ENCODE data around the gene RSL1D1. TPM values are rescaled to one million over a fixed set of nuclear protein-coding genes. Genes with fewer than 3 reads are reported as not detected.
"Not testable (repeated sequence)": the region's sequence is repeated elsewhere in the genome, so short reads cannot be mapped to it uniquely, and the experiment has no call there.

The RSL1D1 gene
- total RNA-seq, 2 donors from 2014 or later: 159 to 186 TPM

DNA sequence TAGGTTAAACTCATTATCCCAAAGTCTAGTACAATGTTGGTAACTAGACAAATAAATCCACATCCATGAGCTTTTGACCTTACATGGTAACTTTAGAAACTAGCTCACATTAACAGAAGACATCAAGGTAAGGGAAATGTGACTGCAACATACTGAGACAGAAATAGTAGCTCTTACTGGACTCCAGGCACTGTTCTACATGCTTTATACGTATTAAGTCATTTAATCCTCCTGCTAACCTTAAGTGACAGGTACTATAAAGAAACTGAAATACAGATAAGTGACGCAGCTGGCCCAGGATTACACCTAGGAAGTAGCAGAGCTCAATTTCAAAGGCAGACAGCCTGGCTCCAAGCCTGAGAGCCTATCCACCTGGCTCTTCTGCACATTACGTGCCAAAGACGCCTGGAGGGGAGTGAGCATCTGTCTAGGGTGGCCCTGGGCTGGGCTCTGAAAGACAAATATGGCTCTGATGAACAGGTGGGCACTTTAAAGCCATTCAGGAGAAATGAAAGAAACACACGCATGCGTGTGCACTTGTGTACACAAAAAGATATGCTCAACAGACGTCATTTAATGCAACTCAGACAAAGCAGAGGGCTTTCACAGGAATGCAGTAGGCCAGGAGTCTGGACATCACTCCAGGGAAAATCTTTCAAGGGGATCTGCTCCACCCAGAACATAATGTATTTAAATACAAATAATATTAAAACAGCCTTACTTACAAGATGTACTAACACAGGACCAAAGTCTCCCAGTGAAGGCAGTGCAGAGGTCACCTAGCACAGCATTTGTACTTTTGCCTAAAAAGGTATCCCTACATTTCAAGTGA lies 58.7 kb downstream of the RSL1D1 start:
- Mint-ChIP-seq H3K4me1 (peaks cover 53% of the 10 kb centered on the region), H3K27me3 (no peaks in the 10 kb centered on the region), H3K4me3 (peak overlapping the region; percentile 63), H3K36me3 (ENCODE audit: low read depth) (peaks cover 7% of the 10 kb centered on the region), H3K27ac (peak overlapping the region; percentile 99)
- ATAC-seq (no peak), DNase-seq (no peak)
- H3K9me3 ChIP-seq (ENCODE audit: control insufficient read depth, low read length, poor library complexity, severe bottlenecking): no peaks in the 10 kb centered on the region

DNA sequence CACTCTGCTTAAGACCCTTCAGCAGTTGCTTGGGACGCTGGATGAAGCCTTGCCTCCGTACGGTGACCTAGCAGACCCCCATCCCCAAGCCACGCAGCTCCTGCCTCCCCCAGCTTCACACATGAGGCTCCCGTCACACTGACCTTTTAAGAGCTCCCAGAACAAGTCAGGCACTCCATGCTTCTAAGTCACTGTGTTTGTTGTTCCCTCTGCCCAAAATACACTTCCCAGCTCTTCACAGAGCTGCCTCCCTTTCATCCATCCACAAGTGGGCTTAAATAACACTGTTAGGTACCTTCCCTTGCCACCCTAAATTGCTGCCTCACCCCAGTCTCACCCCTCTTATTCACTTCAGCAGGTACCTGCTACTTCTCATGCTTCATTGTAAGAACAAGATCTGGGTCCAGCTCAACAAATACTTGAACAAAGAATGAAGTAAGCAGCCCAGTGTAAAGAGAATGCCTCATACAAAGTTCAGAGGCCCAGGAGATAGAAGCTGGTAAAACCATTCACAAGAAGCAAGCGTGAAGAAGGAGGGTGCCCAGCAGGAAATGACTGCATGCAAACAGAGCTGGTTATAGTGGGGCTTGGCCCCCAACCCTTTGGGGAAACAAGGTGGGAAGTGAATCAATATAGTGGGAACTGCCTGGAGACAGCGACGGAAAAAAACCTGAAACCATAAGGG lies 60.1 kb downstream of the RSL1D1 start:
- peaks cover 64% of the 10 kb centered on the region for H3K4me1 Mint-ChIP-seq
- no peak overlapping the region for H3K4me3 Mint-ChIP-seq
- no peak for DNase-seq

DNA sequence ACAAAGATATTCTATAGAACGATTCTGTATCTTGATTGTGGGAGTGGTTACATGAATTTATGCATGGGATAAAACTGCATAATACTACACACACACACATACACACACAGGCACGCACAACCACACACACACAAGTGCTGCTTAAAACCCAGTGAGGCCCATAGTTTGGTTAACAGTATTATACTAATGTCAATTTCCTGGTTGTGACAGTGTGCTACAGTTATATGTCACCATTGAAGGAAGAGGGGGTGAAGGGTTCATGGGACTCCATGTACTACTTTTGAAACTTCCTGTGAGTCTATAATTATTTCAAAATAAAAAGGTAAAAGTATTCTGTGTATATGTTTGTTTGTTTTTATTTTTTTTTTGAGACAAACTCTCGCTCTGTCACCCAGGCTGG lies 62.4 kb downstream of the RSL1D1 start:
- H3K4me3 Mint-ChIP-seq: no peak overlapping the region
- peak overlapping the region; percentile 100 for H3K27ac Mint-ChIP-seq
- DNase-seq (no peak), ATAC-seq (no peak)
- peaks cover 53% of the 10 kb centered on the region for H3K4me1 Mint-ChIP-seq
- H3K36me3 Mint-ChIP-seq (ENCODE audit: low read depth): peaks cover 4% of the 10 kb centered on the region
- no peaks in the 10 kb centered on the region for H3K27me3 Mint-ChIP-seq
- H3K9me3 ChIP-seq (ENCODE audit: control insufficient read depth, low read length, poor library complexity, severe bottlenecking): no peaks in the 10 kb centered on the region

More for the DNA sequence above, 60.1 kb downstream of the RSL1D1 start:
- ATAC-seq: no peak
- no peaks in the 10 kb centered on the region for H3K9me3 ChIP-seq (ENCODE audit: control insufficient read depth, low read length, poor library complexity, severe bottlenecking)
- H3K27me3 Mint-ChIP-seq: no peaks in the 10 kb centered on the region
- peak overlapping the region; percentile 99 for H3K27ac Mint-ChIP-seq
- H3K36me3 Mint-ChIP-seq (ENCODE audit: low read depth): peaks cover 7% of the 10 kb centered on the region

DNA sequence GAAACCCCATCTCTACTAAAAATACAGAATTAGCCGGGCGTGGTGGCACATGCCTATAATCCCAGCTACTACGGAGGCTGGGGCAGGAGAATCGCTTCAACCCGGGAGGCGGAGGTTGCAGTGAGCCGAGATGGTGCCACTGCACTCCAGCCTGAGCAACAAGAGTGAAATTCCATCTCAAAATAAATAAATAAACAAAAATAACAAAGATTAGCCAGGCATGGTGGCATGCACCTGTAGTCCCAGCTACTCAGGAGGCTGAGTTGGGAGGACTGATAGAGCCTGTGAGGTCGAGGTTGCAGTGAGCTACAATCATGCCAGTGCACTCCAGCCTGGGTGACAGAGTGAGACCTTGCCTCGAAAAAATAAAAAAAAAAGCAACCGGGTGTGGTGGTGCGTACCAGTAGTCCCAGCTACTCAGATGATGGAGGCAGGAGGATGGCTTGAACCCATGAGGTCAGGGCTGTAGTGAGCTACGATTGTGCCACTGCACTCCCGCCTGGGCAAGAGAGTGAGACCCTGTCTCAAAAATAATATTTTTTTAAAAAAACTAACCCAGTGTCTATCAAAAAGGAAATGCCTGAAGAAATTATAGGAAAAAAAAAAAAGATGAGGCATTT lies 66.3 kb downstream of the RSL1D1 start:
- H3K9me3 ChIP-seq (ENCODE audit: control insufficient read depth, low read length, poor library complexity, severe bottlenecking); H3K36me3 Mint-ChIP-seq (ENCODE audit: low read depth); H3K27me3 Mint-ChIP-seq; DNase-seq; H3K4me3 Mint-ChIP-seq; ATAC-seq: not testable (repeated sequence)
- peak overlapping the region; percentile 100 for H3K27ac Mint-ChIP-seq
- peaks cover 47% of the 10 kb centered on the region for H3K4me1 Mint-ChIP-seq

DNA sequence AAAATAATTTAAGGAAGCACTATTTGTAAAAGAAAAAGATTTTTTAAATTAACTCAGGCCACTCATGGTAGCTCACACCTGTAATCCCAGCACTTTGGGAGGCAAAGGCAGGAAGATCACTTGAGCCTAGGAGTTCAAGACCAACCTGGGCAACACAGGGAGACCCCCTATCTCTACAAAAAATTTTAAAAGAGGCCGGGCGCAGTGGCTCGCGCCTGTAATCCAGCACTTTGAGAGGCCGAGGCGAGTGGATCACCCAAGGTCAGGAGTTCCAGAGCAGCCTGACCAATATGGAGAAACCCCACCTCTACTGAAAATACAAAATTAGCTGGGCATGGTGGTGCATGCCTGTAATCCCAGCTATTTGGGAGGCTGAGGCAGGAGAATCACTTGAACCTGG lies 67.0 kb downstream of the RSL1D1 start:
- H3K9me3 ChIP-seq (ENCODE audit: control insufficient read depth, low read length, poor library complexity, severe bottlenecking); DNase-seq; ATAC-seq; H3K4me3 Mint-ChIP-seq; H3K36me3 Mint-ChIP-seq (ENCODE audit: low read depth); H3K27me3 Mint-ChIP-seq: not testable (repeated sequence)
- Mint-ChIP-seq H3K4me1 (peaks cover 47% of the 10 kb centered on the region), H3K27ac (peak overlapping the region; percentile 100)

DNA sequence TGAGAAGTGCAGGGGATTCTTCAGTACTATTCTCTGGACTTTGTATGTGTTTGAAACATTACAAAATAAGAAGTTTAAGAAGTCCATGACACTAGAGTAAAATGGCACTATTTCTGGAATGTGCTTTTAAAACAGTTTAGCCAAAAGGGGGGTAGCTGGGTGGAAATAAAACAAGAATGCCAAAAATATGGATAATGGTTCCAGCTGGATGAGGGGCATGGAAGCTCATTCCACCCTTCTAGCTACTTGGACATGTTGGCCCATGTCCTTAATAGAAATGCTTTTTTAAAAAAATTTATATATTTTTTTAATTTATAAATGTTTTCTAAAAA lies 67.3 kb downstream of the RSL1D1 start:
- DNase-seq: no peak
- ATAC-seq: no peak
- no peaks in the 10 kb centered on the region for H3K9me3 ChIP-seq (ENCODE audit: control insufficient read depth, low read length, poor library complexity, severe bottlenecking)
- H3K36me3 Mint-ChIP-seq (ENCODE audit: low read depth): no peaks in the 10 kb centered on the region
- peak overlapping the region; percentile 100 for H3K27ac Mint-ChIP-seq
- peak overlapping the region; percentile 93 for H3K4me3 Mint-ChIP-seq
- peaks cover 47% of the 10 kb centered on the region for H3K4me1 Mint-ChIP-seq
- H3K27me3 Mint-ChIP-seq: no peaks in the 10 kb centered on the region

Other genes with a start within 250 kb of the RSL1D1 start
- gene SNN, start 183.1 kb downstream of the RSL1D1 start, total RNA-seq: 10 to 100 TPM; 27.8 to 89.7 TPM
- gene TXNDC11, start 108.7 kb downstream of the RSL1D1 start, total RNA-seq: 100 to 1,000 TPM in 1 of 2 donors, 10 to 100 TPM in 1; 87.5 to 103 TPM
- gene ZC3H7A, start 54.3 kb downstream of the RSL1D1 start, total RNA-seq: 100 to 1,000 TPM; 111 to 117 TPM
- gene GSPT1, start 64.4 kb upstream of the RSL1D1 start, total RNA-seq: 100 to 1,000 TPM; 161 to 203 TPM
- 10 to 100 TPM; 13.6 to 19.1 TPM for gene NPIPB2, start 90.5 kb upstream of the RSL1D1 start, total RNA-seq
- gene TNFRSF17, start 113.7 kb upstream of the RSL1D1 start, total RNA-seq: under 1 TPM in 1 of 2 donors, not detected in 1; 0.45 TPM
- 10 to 100 TPM; 31.0 to 33.3 TPM for gene SNX29, start 125.2 kb upstream of the RSL1D1 start, total RNA-seq

Data from T-helper 17 cell (primary cell).